ENCODE data around the gene CNNM2.

DNA sequence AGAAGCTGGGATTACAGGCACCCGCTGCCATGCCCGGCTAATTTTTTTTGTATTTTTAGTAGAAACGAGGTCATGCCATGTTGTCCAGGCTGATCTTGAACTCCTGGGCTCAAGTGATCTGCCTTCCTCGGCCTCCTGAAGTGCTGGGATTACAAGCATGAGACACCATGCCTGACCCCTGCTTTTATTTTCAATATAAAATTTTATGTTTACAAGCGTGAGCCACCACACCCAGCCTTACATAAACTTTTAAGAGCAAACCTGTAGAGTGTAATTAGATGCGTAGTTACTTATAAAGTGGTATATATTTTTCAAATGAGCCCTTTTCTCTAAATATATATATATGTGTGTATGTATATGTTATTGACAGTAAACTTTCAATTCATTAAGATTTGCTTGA is 8.7 kb downstream of the CNNM2 start:
- TF ChIP-seq, protein P1, sequence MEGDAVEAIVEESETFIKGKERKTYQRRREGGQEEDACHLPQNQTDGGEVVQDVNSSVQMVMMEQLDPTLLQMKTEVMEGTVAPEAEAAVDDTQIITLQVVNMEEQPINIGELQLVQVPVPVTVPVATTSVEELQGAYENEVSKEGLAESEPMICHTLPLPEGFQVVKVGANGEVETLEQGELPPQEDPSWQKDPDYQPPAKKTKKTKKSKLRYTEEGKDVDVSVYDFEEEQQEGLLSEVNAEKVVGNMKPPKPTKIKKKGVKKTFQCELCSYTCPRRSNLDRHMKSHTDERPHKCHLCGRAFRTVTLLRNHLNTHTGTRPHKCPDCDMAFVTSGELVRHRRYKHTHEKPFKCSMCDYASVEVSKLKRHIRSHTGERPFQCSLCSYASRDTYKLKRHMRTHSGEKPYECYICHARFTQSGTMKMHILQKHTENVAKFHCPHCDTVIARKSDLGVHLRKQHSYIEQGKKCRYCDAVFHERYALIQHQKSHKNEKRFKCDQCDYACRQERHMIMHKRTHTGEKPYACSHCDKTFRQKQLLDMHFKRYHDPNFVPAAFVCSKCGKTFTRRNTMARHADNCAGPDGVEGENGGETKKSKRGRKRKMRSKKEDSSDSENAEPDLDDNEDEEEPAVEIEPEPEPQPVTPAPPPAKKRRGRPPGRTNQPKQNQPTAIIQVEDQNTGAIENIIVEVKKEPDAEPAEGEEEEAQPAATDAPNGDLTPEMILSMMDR (IDR thresholded peaks at IDR 0.05) = no peak
- no peak for TF ChIP-seq POLR2A (IDR thresholded peaks at IDR 0.05)
